ENCODE measurements around the gene TENT4A.

GRCh38 chr5:6773342-6774035 lies 60.3 kb downstream of the TENT4A start:
- TF ChIP-seq CTCF (conservative IDR thresholded peaks at IDR 0.05 in 1 of 2, IDR thresholded peaks at IDR 0.05 in 1 of 2; ENCODE audit: extremely low read depth in 1 of 2, insufficient read depth in 1 of 2, low read depth in 1 of 2, low read length in 2 of 2) (no peak), EZH2 (IDR thresholded peaks at IDR 0.05; ENCODE audit: borderline replicate concordance, low read length) (no peak)

Data from mammary epithelial cell (primary cell).